Chondrocyte (in vitro differentiated cells): ENCODE results near the gene RAB9A. TPM values are rescaled to one million over a fixed set of nuclear protein-coding genes. Genes with fewer than 3 reads are reported as not detected.

ENCODE experiments used
- DNase-seq: peaks from one replicate; pipeline ENCODE4 v3.0.0; 2021; ENCODE audit warnings: mixed read lengths, low spot score
- H3K27ac Mint-ChIP-seq: one replicate; pipeline ENCODE4 v1.8.0; 2021; ENCODE audit warnings: mild to moderate bottlenecking, moderate library complexity, mixed read lengths; ENCODE audit not compliant: unreplicated experiment
- H3K27me3 Mint-ChIP-seq: 2 replicates; pipeline ENCODE4 v1.8.0; 2021; ENCODE audit warnings: low read depth, mixed read lengths
- H3K36me3 Mint-ChIP-seq: 2 replicates; pipeline ENCODE4 v1.8.0; 2021; ENCODE audit warnings: low read depth, mixed read lengths
- H3K4me1 Mint-ChIP-seq: 2 replicates; pipeline ENCODE4 v1.8.0; 2021; ENCODE audit warnings: low read depth, mild to moderate bottlenecking, mixed read lengths
- H3K4me3 Mint-ChIP-seq: one replicate; pipeline ENCODE4 v1.8.0; 2021; ENCODE audit warnings: mild to moderate bottlenecking, moderate library complexity, mixed read lengths; ENCODE audit not compliant: unreplicated experiment
- H3K9me3 Mint-ChIP-seq: 2 replicates; pipeline ENCODE4 v1.8.0; 2021; ENCODE audit warnings: low read depth, mixed read lengths
- total RNA-seq: library from RNA; stranded (reverse); gene quantifications from 3 replicates; pipeline ENCODE4 v1.2.1, GENCODE V29; 2021
- TF ChIP-seq, protein P1 (sequence below): fragments of 200-600 bp; sonication (generic); IDR thresholded peaks from 2 replicates; pipeline ENCODE4 v1.5.0; 2021; ENCODE audit warnings: antibody characterized with exemption, mild to moderate bottlenecking, moderate library complexity

RAB9A gene
- total RNA-seq, 1 donor from 2014 or later, result 29.2 TPM

DNA sequence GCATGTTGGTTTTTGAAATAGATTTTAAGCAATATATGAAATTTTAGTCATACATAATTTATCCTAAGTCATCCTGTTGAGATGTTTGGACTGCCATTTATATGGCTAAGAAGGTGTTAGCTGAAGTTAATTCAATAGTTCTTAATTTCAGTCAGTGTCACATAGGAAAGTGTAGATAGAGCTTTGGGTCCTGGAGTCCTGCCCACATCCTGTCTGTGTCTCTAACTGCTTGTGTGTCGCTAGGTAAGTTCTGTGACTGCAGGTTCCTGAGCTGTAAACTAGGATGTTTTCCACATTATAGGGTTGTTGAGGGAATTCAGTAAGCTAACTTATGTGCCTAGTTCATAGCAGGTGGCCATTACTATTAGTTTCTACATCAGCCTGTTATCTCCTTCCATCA is 66.3 kb downstream of the RAB9A start:
- H3K27ac Mint-ChIP-seq, result no peak overlapping the region
- H3K4me1 Mint-ChIP-seq, result no peaks in the 10 kb centered on the region
- TF ChIP-seq, protein P1, sequence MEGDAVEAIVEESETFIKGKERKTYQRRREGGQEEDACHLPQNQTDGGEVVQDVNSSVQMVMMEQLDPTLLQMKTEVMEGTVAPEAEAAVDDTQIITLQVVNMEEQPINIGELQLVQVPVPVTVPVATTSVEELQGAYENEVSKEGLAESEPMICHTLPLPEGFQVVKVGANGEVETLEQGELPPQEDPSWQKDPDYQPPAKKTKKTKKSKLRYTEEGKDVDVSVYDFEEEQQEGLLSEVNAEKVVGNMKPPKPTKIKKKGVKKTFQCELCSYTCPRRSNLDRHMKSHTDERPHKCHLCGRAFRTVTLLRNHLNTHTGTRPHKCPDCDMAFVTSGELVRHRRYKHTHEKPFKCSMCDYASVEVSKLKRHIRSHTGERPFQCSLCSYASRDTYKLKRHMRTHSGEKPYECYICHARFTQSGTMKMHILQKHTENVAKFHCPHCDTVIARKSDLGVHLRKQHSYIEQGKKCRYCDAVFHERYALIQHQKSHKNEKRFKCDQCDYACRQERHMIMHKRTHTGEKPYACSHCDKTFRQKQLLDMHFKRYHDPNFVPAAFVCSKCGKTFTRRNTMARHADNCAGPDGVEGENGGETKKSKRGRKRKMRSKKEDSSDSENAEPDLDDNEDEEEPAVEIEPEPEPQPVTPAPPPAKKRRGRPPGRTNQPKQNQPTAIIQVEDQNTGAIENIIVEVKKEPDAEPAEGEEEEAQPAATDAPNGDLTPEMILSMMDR, result no peak
- no peak for DNase-seq
- peaks cover 2% of the 10 kb centered on the region for H3K9me3 Mint-ChIP-seq
- H3K4me3 Mint-ChIP-seq, result no peak overlapping the region
- peaks cover 14% of the 10 kb centered on the region for H3K36me3 Mint-ChIP-seq
- H3K27me3 Mint-ChIP-seq, result no peaks in the 10 kb centered on the region

DNA sequence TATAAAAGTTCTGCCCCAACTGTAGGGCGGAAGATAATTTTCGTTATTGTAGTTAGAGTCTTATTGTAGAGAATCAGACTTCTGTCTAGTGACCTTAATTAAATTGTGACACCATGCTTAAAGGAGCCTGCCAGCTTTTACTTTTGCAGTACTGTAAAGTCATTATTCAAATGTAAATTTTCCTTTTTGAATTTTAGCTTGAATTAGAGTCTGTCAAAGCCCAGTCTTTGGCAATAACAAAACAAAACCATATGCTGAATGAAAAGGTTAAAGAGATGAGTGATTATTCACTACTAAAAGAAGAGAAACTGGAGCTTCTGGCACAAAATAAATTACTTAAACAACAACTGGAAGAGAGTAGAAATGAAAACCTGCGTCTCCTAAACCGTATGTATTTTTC is 67.5 kb downstream of the RAB9A start:
- Mint-ChIP-seq H3K27me3 (no peaks in the 10 kb centered on the region), H3K4me3 (no peak overlapping the region), H3K9me3 (peaks cover 2% of the 10 kb centered on the region), H3K27ac (no peak overlapping the region), H3K4me1 (peaks cover 5% of the 10 kb centered on the region), H3K36me3 (peaks cover 14% of the 10 kb centered on the region)
- TF ChIP-seq, protein P1, result no peak
- DNase-seq, result no peak

DNA sequence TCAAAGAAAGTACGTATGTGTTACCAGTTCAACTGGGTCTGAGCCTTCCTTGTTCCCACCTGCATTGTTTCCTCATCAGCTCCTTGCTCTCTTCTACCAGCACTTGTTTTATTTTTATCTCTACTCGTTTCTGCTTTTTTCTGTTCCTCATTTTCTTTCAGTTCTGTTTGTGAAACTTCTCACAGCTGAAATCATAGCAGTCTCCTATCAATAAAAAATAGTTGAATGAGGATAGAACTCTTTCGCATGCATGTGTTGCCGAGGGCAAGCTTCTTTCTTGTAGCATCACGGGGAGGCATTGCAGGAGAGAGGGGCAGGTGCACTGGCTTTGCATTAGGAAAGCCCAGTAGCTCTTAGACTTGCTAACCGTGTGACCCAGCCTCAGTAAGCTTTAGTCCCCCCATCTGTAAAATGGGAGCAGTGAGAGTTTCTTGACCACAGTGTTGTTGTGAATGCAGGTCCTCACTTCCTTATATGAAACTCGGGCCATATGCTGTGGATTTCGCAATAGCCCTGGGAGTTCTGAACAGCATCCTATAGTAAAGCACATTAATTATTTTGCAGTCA is 70.3 kb downstream of the RAB9A start:
- H3K27me3 Mint-ChIP-seq, result no peaks in the 10 kb centered on the region
- peak overlapping the region; percentile 18 for H3K27ac Mint-ChIP-seq
- H3K9me3 Mint-ChIP-seq, result peaks cover 2% of the 10 kb centered on the region
- no peak overlapping the region for H3K4me3 Mint-ChIP-seq
- H3K4me1 Mint-ChIP-seq, result peaks cover 14% of the 10 kb centered on the region
- H3K36me3 Mint-ChIP-seq, result peaks cover 9% of the 10 kb centered on the region
- TF ChIP-seq, protein P1, result no peak
- DNase-seq, result no peak

Other genes starting within 250 kb of the RAB9A start
- gene EGFL6, start 119.5 kb upstream of the RAB9A start, total RNA-seq, result 0.18 to 0.22 TPM in 2 of 3 replicates, not detected in the other
- 2.0 to 3.2 TPM (median 2.5 TPM) in 3 replicates for gene TCEANC, start 36.0 kb upstream of the RAB9A start, total RNA-seq
- gene TRAPPC2, start 45.5 kb downstream of the RAB9A start, total RNA-seq, result 15.4 to 17.3 TPM (median 15.9 TPM) in 3 replicates
- 17.8 to 19.4 TPM (median 18.1 TPM) in 3 replicates for gene OFD1, start 45.6 kb downstream of the RAB9A start, total RNA-seq
- gene GPM6B, start 128.0 kb downstream of the RAB9A start, total RNA-seq, result 6.4 to 31.7 TPM (median 28.8 TPM) in 3 replicates